Measurements from ENCODE around the gene SLAMF8. TPM values are rescaled to one million over a fixed set of nuclear protein-coding genes. Genes with fewer than 3 reads are reported as not detected.

SLAMF8 gene
- polyA plus RNA-seq, 1 experiment = not detected

- Histone ChIP-seq H3K27ac (ENCODE audit: low read depth, low read length) (no peak overlapping the region), H3K27me3 (ENCODE audit: control insufficient read depth, insufficient read depth, low read length) (no peaks in the 10 kb centered on the region), H3K4me3 (ENCODE audit: low read depth, low read length) (no peak overlapping the region), H3K9me3 (ENCODE audit: control insufficient read depth, insufficient read depth, low read length) (no peaks in the 10 kb centered on the region; the same call in 1 of the 2 replicates)
- ChIA-PET CTCF (interaction anchor here (1.6 kb wide), 1 partner anchor 162 kb away, joined by 4 read pairs; no protein-coding TSS in a partner anchor), POLR2A (no interaction called here)
- TF ChIP-seq CTCF (IDR thresholded peaks at IDR 0.05; ENCODE audit: low read depth, low read length) = no peak
- no peak for DNase-seq (ENCODE audit: low read depth, low spot score)
Measured at GRCh38 chr1:159845751-159846629, 19.3 kb downstream of the SLAMF8 start.

- Histone ChIP-seq H3K4me3 (ENCODE audit: low read depth, low read length) (no peak overlapping the region), H3K27me3 (ENCODE audit: control insufficient read depth, insufficient read depth, low read length) (no peaks in the 10 kb centered on the region), H3K9me3 (ENCODE audit: control insufficient read depth, insufficient read depth, low read length) (no peaks in the 10 kb centered on the region; the same call in 1 of the 2 replicates), H3K27ac (ENCODE audit: low read depth, low read length) (no peak overlapping the region)
- ChIA-PET CTCF (interaction anchor here (1.3 to 1.6 kb wide), 2 partner anchors 45 to 160 kb away, joined by 4 read pairs; no protein-coding TSS in a partner anchor), POLR2A (no interaction called here)
- no peak for TF ChIP-seq CTCF (IDR thresholded peaks at IDR 0.05; ENCODE audit: low read depth, low read length)
- no peak for DNase-seq (ENCODE audit: low read depth, low spot score)
Measured at GRCh38 chr1:159847231-159847630, 20.6 kb downstream of the SLAMF8 start.

- no peak for DNase-seq (ENCODE audit: low read depth, low spot score)
- Histone ChIP-seq H3K27me3 (ENCODE audit: control insufficient read depth, insufficient read depth, low read length) (no peaks in the 10 kb centered on the region), H3K27ac (ENCODE audit: low read depth, low read length) (no peak overlapping the region), H3K4me3 (ENCODE audit: low read depth, low read length) (no peak overlapping the region), H3K9me3 (ENCODE audit: control insufficient read depth, insufficient read depth, low read length) (no peaks in the 10 kb centered on the region; the same call in 1 of the 2 replicates)
- POLR2A ChIA-PET = no interaction called here
- CTCF ChIA-PET = interaction anchor here (0.8 kb wide), 1 partner anchor 44 kb away, joined by 3 read pairs; no protein-coding TSS in a partner anchor
- no peak for TF ChIP-seq CTCF (IDR thresholded peaks at IDR 0.05; ENCODE audit: low read depth, low read length)
Measured at GRCh38 chr1:159848326-159848725, 21.7 kb downstream of the SLAMF8 start.

- H3K27me3 ChIP-seq (ENCODE audit: control insufficient read depth, insufficient read depth, low read length) = no peaks in the 10 kb centered on the region
- no peaks in the 10 kb centered on the region; the same call in 1 of the 2 replicates for H3K9me3 ChIP-seq (ENCODE audit: control insufficient read depth, insufficient read depth, low read length)
- POLR2A ChIA-PET = no interaction called here
- H3K4me3 ChIP-seq (ENCODE audit: low read depth, low read length) = no peak overlapping the region
- TF ChIP-seq CTCF (IDR thresholded peaks at IDR 0.05; ENCODE audit: low read depth, low read length) = no peak
- CTCF ChIA-PET = interaction anchor here (1.1 to 4.9 kb wide), 4 partner anchors 42 to 158 kb away, joined by 4 to 48 read pairs (median 8); no protein-coding TSS in a partner anchor
- no peak for DNase-seq (ENCODE audit: low read depth, low spot score)
- H3K27ac ChIP-seq (ENCODE audit: low read depth, low read length) = no peak overlapping the region
Measured at GRCh38 chr1:159849626-159850366, 23.1 kb downstream of the SLAMF8 start.
